Hematopoietic multipotent progenitor cell treated with erythropoietin and hydrocortisone succinate and interleukin-3 and kit ligand, for 4 days (in vitro differentiated cells): ENCODE measurements around the gene SDHC.
"Not testable (repeated sequence)": the region's sequence is repeated elsewhere in the genome, so short reads cannot be mapped to it uniquely, and the experiment has no call there.

Source experiments
- DNase-seq: peaks from one replicate; pipeline ENCODE4 v3.0.0-alpha.2; 2015

SDHC gene

DNA sequence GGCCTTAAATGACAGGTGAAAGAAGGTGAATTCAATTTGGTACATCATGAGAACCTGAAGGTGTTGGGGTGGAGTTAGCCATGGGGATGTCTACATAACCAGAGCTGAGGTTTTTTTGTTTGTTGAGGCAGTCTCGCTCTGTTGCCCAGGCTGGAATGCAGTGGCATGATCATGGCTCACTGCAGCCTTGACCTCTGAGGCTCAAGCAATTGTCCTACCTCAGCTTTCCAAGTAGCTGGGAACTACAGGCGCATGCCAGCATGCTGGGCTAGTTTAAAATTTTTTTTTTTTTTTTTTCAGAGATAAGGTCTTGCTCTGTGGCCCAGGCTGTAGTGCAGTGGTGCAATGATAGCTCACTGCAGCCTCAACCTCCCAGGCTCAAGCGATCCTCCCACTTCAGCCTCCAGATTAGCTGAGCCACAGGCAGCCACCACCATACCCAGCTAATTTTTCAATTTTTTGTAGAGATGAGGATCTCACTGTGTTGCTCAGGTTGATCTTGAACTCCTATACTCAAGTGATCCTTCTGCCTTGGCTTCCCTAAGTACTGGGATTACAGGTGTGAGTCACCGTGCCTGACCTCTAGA, 2.5 kb upstream of the SDHC start:
- no peak for DNase-seq

DNA sequence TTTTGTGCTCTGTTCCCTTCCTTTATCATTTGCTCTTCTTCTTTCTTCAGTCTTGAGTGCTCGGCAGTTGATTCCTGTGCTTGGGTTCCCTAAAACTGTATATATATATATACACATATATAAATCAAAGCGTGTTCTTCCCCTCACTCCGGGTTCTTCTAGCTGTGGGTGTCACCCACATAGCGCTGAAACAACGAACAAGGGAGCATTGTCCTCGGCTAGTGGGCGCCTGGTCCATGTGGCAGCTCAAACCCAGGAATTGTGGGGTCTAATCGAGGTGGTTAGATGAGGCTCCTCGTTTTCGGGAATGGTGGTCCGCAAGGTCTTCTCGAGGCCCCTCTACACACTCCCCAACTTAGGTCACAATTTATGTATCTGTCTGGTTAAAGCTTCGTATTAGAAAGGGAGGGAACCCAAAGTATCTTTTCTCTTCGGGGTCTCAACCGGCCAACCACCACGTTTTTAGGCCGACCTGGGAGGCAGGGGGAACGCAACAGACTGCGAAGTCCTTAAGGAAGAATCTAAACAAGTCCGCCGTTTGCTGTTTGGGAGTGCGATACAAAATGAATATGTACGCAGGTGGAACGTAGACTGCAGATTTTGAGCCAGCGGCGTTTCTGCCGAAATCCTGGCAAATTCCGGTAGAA, 504 bp upstream of the SDHC start:
- DNase-seq: no peak

- DNase-seq: not testable (repeated sequence)
These were observed 1.9 kb downstream of the SDHC start for GRCh38 chr1:161315841-161316674.

GRCh38 chr1:161324020-161324419, 9.8 kb downstream of the SDHC start:
- peak; percentile 53 for DNase-seq

DNA sequence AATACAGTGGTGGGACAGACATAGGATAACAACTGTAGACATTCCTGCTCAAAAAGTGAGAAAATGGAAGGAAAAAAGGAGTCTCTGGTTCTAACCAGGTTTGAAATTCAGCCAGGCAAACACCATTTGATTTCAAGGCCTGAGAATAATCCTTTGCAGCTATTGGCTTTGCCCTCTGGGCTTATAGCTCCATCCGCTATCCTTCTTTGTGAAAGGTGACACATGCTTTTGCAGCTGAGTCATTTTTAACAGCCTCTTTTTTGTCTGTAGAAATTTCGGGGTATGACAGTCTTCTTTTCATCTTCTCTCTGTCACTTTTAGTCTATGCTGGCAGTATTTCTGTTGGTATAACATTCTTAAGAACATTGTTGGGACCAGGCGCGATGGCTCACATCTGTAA, 16.2 kb downstream of the SDHC start:
- DNase-seq: no peak

DNA sequence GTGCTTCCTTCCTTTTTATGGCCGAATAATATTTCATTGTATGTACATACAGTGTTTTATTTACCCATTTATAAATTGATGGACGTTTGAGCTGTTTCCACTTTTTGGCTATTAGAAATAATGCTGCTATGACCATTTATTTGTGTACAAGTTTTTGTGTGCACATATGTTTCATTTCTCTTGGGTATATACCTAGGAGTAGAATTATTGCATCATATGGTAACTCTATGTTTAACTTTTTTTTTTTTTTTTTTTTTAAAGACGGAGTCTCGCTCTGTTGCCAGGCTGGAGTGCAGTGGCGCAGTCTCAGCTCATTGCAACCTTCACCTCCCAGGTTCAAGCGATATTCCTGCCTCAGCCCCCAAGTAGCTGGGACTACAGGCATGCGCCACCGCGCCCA, 19.0 kb downstream of the SDHC start:
- no peak for DNase-seq

GRCh38 chr1:161335796-161336195, 21.6 kb downstream of the SDHC start:
- DNase-seq: no peak

GRCh38 chr1:161342177-161342576, 28.0 kb downstream of the SDHC start:
- DNase-seq: no peak

GRCh38 chr1:161342821-161343220, 28.6 kb downstream of the SDHC start:
- DNase-seq: no peak

- DNase-seq: peak; percentile 11
These were observed 36.5 kb downstream of the SDHC start for GRCh38 chr1:161350671-161351070.

DNA sequence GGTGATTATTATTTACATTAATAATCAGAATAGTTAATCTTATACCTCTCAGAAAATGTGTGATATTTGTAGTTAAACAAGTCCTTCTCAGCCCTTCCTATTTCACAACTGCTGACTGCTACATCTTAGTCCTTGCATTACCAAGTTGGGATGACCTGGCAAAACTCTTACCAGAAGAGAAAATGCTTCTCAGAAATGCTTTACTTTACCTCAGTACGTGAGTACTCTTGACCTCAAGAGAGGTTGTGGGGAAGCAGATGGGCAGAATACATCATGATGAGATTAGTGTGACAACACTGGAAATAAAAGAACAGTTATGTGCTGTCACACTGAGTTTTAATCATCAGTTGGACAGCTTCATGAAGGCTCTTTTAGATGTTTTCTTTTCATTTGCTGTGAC, 37.3 kb downstream of the SDHC start:
- peak; percentile 66 for DNase-seq

GRCh38 chr1:161357073-161357472, 42.9 kb downstream of the SDHC start:
- no peak for DNase-seq

- DNase-seq: peak; percentile 64
These were observed 45.1 kb downstream of the SDHC start for GRCh38 chr1:161359291-161359690.

DNA sequence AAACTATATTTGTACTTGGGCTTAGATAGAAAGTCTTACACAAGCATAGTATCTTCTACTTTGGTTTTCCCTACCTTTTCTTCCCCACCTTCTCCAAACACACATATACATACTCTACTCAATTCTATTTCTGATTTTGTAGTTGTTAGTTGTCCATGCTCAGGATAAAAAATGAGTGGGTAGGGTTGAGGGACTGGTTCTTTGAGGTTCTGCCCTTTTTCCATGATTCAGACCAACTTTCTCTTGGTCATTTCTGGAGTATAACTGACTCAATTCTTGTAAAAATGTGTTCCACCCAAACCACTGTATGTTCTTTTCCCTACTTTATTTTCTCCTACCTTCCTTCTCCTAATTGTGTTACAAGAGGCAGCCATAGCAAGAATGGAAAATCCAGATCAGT, 50.2 kb downstream of the SDHC start:
- DNase-seq: no peak

GRCh38 chr1:161365207-161365606, 51.0 kb downstream of the SDHC start:
- no peak for DNase-seq

DNA sequence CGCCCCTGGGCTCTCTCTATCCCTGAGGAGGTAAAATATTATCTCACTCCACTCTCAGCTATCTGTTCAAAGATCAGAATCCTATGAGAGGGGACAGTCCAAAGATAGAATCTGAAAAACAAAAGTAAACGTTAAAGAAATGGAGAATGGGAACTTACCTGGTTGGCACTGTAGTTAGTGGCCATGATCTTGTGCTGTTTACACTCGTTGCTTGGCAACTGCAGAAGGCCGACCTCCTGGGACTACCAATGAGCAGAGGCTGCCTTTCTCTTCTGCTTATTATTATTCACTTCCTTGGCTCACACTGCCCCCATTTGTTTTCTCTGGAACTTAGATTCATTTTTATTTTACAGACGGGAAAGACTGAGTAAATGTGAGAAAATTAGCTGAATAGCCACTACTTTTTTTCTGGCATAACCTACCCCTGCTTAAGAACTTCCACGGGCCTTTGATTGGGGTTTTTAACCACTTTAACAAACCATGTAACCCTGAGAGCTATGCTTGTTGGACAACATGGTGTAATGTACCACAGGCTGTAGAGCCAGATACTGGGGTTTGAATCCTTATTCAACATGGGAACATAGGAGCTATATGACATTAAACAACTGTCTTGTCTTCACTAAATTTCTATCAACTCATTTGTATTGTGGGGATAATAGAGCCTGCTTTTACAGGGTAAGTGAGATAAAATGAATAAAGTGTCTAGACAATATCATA, 53.7 kb downstream of the SDHC start, which contains the start of gene CFAP126:
CFAP126 (minus strand) TSS at position 193 of the 717 bp plus-strand sequence; CDS start at position 185, 8 bp downstream.
- peak; percentile 86 for DNase-seq

DNA sequence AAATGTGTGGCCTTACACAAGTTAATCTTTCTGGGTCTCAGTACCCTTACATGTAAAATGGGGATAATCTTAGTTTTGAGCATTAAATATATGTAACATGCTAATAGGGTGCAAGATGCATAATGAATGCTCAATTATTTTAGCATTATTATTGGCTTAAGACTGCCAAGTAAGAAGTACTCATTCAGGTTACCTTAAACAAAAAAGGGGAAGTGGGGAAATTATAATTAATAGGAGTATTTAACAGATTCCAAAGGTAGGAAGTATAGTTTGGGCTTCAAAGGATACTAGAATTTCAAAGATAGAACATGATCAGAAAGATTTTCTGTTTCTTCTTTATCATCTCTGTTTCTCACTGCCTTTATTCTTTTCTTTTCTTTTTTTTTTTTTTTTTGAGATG, 59.3 kb downstream of the SDHC start:
- no peak for DNase-seq

DNA sequence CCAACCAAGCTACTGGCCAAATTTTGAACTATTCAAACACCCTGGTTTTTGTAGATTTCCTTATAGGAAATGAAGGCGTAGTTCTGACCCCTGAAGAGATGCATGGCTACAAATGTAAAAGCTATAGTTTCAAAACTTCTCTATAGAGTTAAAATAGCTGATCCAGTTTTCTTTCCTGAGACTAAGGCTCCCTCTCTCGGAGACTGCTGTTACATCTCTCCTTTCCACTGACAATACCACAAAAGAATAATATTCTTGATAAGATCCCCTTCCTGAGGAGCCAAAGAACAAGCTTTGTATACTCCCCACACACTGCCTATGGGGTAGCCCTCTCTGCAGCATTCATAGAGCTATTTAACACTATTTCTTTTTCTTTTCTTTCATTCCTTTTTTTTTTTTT, 60.2 kb downstream of the SDHC start:
- DNase-seq: peak; percentile 78

GRCh38 chr1:161378014-161378413, 63.8 kb downstream of the SDHC start:
- DNase-seq: no peak

- DNase-seq: no peak
These were observed 64.9 kb downstream of the SDHC start for GRCh38 chr1:161379071-161379470.

DNA sequence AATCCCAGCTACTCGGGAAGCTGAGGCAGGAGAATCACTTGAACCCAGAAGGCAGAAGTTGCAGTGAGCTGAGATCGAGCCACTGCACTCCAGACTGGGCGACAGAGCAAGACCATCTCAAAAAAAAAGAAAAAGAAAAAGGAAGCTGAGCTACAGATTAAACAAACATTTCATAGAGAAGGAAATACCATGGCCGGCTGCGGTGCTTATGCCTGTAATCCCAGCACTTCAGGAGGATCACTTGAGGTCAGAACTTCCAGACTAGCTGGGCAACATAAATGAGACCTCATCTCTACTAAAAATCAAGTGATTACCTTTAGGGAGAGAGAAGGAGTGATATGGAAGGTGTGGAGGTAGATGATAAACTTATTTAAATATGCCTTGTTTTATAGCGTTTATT, 67.5 kb downstream of the SDHC start:
- no peak for DNase-seq

- peak; percentile 88 for DNase-seq
These were observed 68.2 kb downstream of the SDHC start for GRCh38 chr1:161382214-161383019.
